H9 (cell line): Measurements from ENCODE around the gene CMTM7. TPM values are rescaled to one million over a fixed set of nuclear protein-coding genes. Genes with fewer than 3 reads are reported as not detected.
"Not testable (repeated sequence)": the region's sequence is repeated elsewhere in the genome, so short reads cannot be mapped to it uniquely, and the experiment has no call there.

Experiments used
- DNase-seq: peaks from one replicate; pipeline ENCODE4 v3.0.0-alpha.2; 2017
- H2AFZ ChIP-seq: one replicate; pipeline ENCODE4 v1.6.1; 2013; ENCODE audit warnings: mild to moderate bottlenecking, low read length, control low read depth, moderate library complexity
- H2AK5ac ChIP-seq: 2 replicates; pipeline ENCODE4 v1.6.1; 2013; ENCODE audit warnings: low read length, control low read depth, mixed read lengths; ENCODE audit not compliant: insufficient read length
- H2BK120ac ChIP-seq: one replicate; pipeline ENCODE4 v1.6.1; 2013; ENCODE audit warnings: low read depth, mild to moderate bottlenecking, low read length, control low read depth, inconsistent platforms; ENCODE audit not compliant: poor library complexity, severe bottlenecking
- H2BK12ac ChIP-seq: 2 replicates; pipeline ENCODE4 v1.6.1; 2013; ENCODE audit warnings: low read length, control low read depth, mixed read lengths, low read depth; ENCODE audit not compliant: insufficient read length
- H2BK15ac ChIP-seq: 2 replicates; pipeline ENCODE4 v1.6.1; 2013; ENCODE audit warnings: low read depth, low read length, control low read depth
- H2BK20ac ChIP-seq: one replicate; pipeline ENCODE4 v1.6.1; 2013; ENCODE audit warnings: low read depth, mild to moderate bottlenecking, low read length, control low read depth, inconsistent platforms; ENCODE audit not compliant: poor library complexity, severe bottlenecking
- H2BK5ac ChIP-seq: 2 replicates; pipeline ENCODE4 v1.6.1; 2013; ENCODE audit warnings: low read length, control low read depth, mixed read lengths; ENCODE audit not compliant: insufficient read length
- H3K14ac ChIP-seq: 2 replicates; pipeline ENCODE4 v1.6.1; 2013; ENCODE audit warnings: low read length, control low read depth; ENCODE audit not compliant: insufficient read depth
- H3K18ac ChIP-seq: 2 replicates; pipeline ENCODE4 v1.6.1; 2013; ENCODE audit warnings: low read depth, mild to moderate bottlenecking, mixed read lengths, low read length, control low read depth; ENCODE audit not compliant: insufficient read length
- H3K23ac ChIP-seq: 2 replicates; pipeline ENCODE4 v1.6.1; 2013; ENCODE audit warnings: low read length, control low read depth, mixed read lengths, low read depth; ENCODE audit not compliant: insufficient read length
- H3K23me2 ChIP-seq: 2 replicates; pipeline ENCODE4 v1.6.1; 2013; ENCODE audit warnings: low read depth, mild to moderate bottlenecking, mixed read lengths, low read length, control low read depth; ENCODE audit not compliant: insufficient read length, poor library complexity, severe bottlenecking
- H3K27ac ChIP-seq: 2 replicates; pipeline ENCODE4 v1.5.1; 2013; ENCODE audit warnings: low read length, control low read depth, mixed read lengths, low read depth; ENCODE audit not compliant: insufficient read length
- H3K27me3 ChIP-seq: 2 replicates; pipeline ENCODE4 v1.6.1; 2013; ENCODE audit warnings: low read length, control low read depth, inconsistent platforms; ENCODE audit not compliant: insufficient read depth
- H3K4ac ChIP-seq: 2 replicates; pipeline ENCODE4 v1.6.1; 2013; ENCODE audit warnings: low read depth, mild to moderate bottlenecking, control low read depth, inconsistent platforms, low read length, moderate library complexity
- H3K4me1 ChIP-seq: 2 replicates; pipeline ENCODE4 v1.6.1; 2013; ENCODE audit warnings: low read length, control low read depth, inconsistent platforms; ENCODE audit not compliant: insufficient read depth
- H3K4me2 ChIP-seq: 2 replicates; pipeline ENCODE4 v1.6.1; 2013; ENCODE audit warnings: low read length, control low read depth, mixed read lengths; ENCODE audit not compliant: insufficient read length, insufficient read depth
- H3K56ac ChIP-seq: 2 replicates; pipeline ENCODE4 v1.6.1; 2013; ENCODE audit warnings: low read depth, mild to moderate bottlenecking, mixed read lengths, low read length, control low read depth; ENCODE audit not compliant: insufficient read length
- H3K79me1 ChIP-seq: 2 replicates; pipeline ENCODE4 v1.6.1; 2013; ENCODE audit warnings: low read depth, mild to moderate bottlenecking, moderate library complexity, low read length, control low read depth, inconsistent platforms; ENCODE audit not compliant: insufficient read depth, poor library complexity, severe bottlenecking
- H3K79me2 ChIP-seq: 2 replicates; pipeline ENCODE4 v1.6.1; 2013; ENCODE audit warnings: low read length, control low read depth, inconsistent platforms; ENCODE audit not compliant: insufficient read depth
- H3K9ac ChIP-seq: 2 replicates; pipeline ENCODE4 v1.6.1; 2013; ENCODE audit warnings: low read length, control low read depth, mixed read lengths; ENCODE audit not compliant: insufficient read length; ENCODE audit errors: extremely low read depth
- H3K9me3 ChIP-seq: one replicate; pipeline ENCODE4 v1.6.1; 2013; ENCODE audit warnings: low read depth, low read length, inconsistent platforms; ENCODE audit not compliant: control insufficient read depth
- H3T11ph ChIP-seq: one replicate; pipeline ENCODE4 v1.6.1; 2013; ENCODE audit warnings: mild to moderate bottlenecking, low read length, control low read depth, inconsistent platforms
- H4K20me1 ChIP-seq: one replicate; pipeline ENCODE4 v1.6.1; 2013; ENCODE audit not compliant: control insufficient read depth, insufficient read length, insufficient read depth
- H4K5ac ChIP-seq: 2 replicates; pipeline ENCODE4 v1.6.1; 2013; ENCODE audit warnings: low read depth, mild to moderate bottlenecking, mixed read lengths, low read length, control low read depth; ENCODE audit not compliant: insufficient read length
- H4K8ac ChIP-seq: replicated peaks from 2 replicates; pipeline ENCODE4 v1.6.1; 2013; ENCODE audit warnings: low read length, control low read depth, mixed read lengths, low read depth; ENCODE audit not compliant: insufficient read length
- H4K91ac ChIP-seq: 2 replicates; pipeline ENCODE4 v1.6.1; 2013; ENCODE audit warnings: low read depth, mild to moderate bottlenecking, moderate library complexity, mixed read lengths, low read length, control low read depth; ENCODE audit not compliant: insufficient read length
- H3K27ac Mint-ChIP-seq, 3 experiments: 2 replicates in 2 of 3; 3 replicates in 1 of 3; pipeline ENCODE4 v1.8.0; 2020 to 2021; ENCODE audit warnings: mixed read lengths in 3 of 3, mild to moderate bottlenecking in 1 of 3, moderate library complexity in 1 of 3
- H3K27me3 Mint-ChIP-seq: 2 replicates; pipeline ENCODE4 v1.8.0; 2021; ENCODE audit warnings: low read depth, mild to moderate bottlenecking, moderate library complexity, mixed read lengths
- H3K36me3 Mint-ChIP-seq, 3 experiments: 2 replicates in 2 of 3; 3 replicates in 1 of 3; pipeline ENCODE4 v1.8.0; 2020 to 2021; ENCODE audit warnings: low read depth in 3 of 3, mixed read lengths in 3 of 3; ENCODE audit not compliant: insufficient read depth in 1 of 3
- H3K4me1 Mint-ChIP-seq, 2 experiments: 2 replicates each; pipeline ENCODE4 v1.8.0; 2020; ENCODE audit warnings: mixed read lengths in 2 of 2
- H3K4me3 Mint-ChIP-seq, 2 experiments: 2 replicates in 1 of 2; 3 replicates in 1 of 2; pipeline ENCODE4 v1.8.0; 2020 to 2021; ENCODE audit warnings: mild to moderate bottlenecking in 2 of 2, mixed read lengths in 2 of 2, moderate library complexity in 1 of 2
- H3K9me3 Mint-ChIP-seq, 2 experiments: 2 replicates in 1 of 2; 3 replicates in 1 of 2; pipeline ENCODE4 v1.8.0; 2020; ENCODE audit warnings: mild to moderate bottlenecking in 2 of 2, mixed read lengths in 2 of 2, moderate library complexity in 1 of 2
- CTCF ChIP-seq: fragments of 200-600 bp; sonication (generic); conservative IDR thresholded peaks from 3 replicates; pipeline ENCODE4 v1.8.0; 2021; ENCODE audit warnings: antibody characterized with exemption, mild to moderate bottlenecking
- WGBS: extraction: QIAGEN DNeasy Blood & Tissue Kit; methylation state at CpG from one replicate; pipeline ENCODE4 v1.1.7; 2013; ENCODE audit warnings: missing lambda C conversion rate, low lambda C conversion rate, mixed read lengths; ENCODE audit not compliant: insufficient read length; ENCODE audit errors: extremely low coverage; 5-methylcytosine and 5-hydroxymethylcytosine counted together
- total RNA-seq: library from RNA; stranded (reverse); gene quantifications from 2 replicates; pipeline ENCODE4 v1.2.1, GENCODE V29; 2021

Gene CMTM7
- total RNA-seq, 1 experiment from 2014 or later = 23.9 TPM

- Histone ChIP-seq H4K8ac (no peak overlapping the region), H3K4me1 (no peaks in the 10 kb centered on the region; the same call in 1 of the 2 replicates), H3K27me3 (no peaks in the 10 kb centered on the region), H4K20me1 (no peaks in the 10 kb centered on the region), H2BK120ac (no peak overlapping the region), H2BK12ac (peak overlapping the region; percentile 60), H3K18ac (peak overlapping the region; percentile 95), H4K5ac (no peak overlapping the region), H3K27ac (peak overlapping the region; percentile 18), H3K23me2 (peaks cover 3% of the 10 kb centered on the region), H3K4me2 (peak overlapping the region; percentile 62), H2AK5ac (no peak overlapping the region), H2AFZ (no peak overlapping the region), H3K14ac (peak overlapping the region; percentile 95; the same call in 1 of the 2 replicates), H3K79me2 (no peaks in the 10 kb centered on the region), H3K79me1 (no peaks in the 10 kb centered on the region), H3K56ac (no peak overlapping the region), H3K9ac (no peak overlapping the region), H3T11ph (peak overlapping the region; percentile 74), H2BK15ac (no peak overlapping the region), H2BK5ac (peak overlapping the region; percentile 62), H2BK20ac (no peak overlapping the region), H3K9me3 (no peaks in the 10 kb centered on the region), H3K23ac (no peak overlapping the region), H3K4ac (peak overlapping the region; percentile 76; the same call in 1 of the 2 replicates), H4K91ac (no peak overlapping the region)
- WGBS = no CpG with 5 or more reads among the region's 15 CpGs
- Mint-ChIP-seq H3K4me3 (peak overlapping the region; percentile 52 to 72), H3K4me1 (peaks cover 27 to 29% of the 10 kb centered on the region in 2 experiments), H3K27me3 (no peaks in the 10 kb centered on the region; the same call in 1 of the 2 replicates), H3K36me3 (peaks cover 0 to 3% (median 2%) of the 10 kb centered on the region in 3 experiments; a peak in 4 of 7 replicates), H3K9me3 (no peaks in the 10 kb centered on the region; a peak in 1 of 5 replicates), H3K27ac (peak overlapping the region in 2 of 3 experiments; percentile 95; a peak in 4 of 7 replicates)
- DNase-seq = peak; percentile 91
- TF ChIP-seq CTCF = no peak
These were observed 68.5 kb downstream of the CMTM7 start for GRCh38 chr3:32460031-32460749.

- Histone ChIP-seq H2BK120ac (peak overlapping the region; percentile 55), H3K4me2 (peak overlapping the region; percentile 62), H3K18ac (peak overlapping the region; percentile 95), H2BK20ac (peak overlapping the region; percentile 30)
- H3K79me2 ChIP-seq, DNase-seq, H3K27me3 ChIP-seq, H3K27ac ChIP-seq, H3K56ac ChIP-seq, H4K8ac ChIP-seq, H3K14ac ChIP-seq, H4K5ac ChIP-seq, H2AK5ac ChIP-seq, H3K9ac ChIP-seq, H3K4ac ChIP-seq, H3K4me1 ChIP-seq, H4K91ac ChIP-seq, H2AFZ ChIP-seq, H3K36me3 Mint-ChIP-seq, H3K9me3 ChIP-seq, H2BK15ac ChIP-seq, H2BK5ac ChIP-seq, H2BK12ac ChIP-seq, H3T11ph ChIP-seq, H3K79me1 ChIP-seq, H3K23ac ChIP-seq, H3K23me2 ChIP-seq, H3K27me3 Mint-ChIP-seq, H3K9me3 Mint-ChIP-seq, H4K20me1 ChIP-seq: not testable (repeated sequence)
- H3K27ac Mint-ChIP-seq = peak overlapping the region in 2 of 3 experiments; percentile 95; a peak in 3 of 7 replicates
- no CpG with 5 or more reads among the region's 10 CpGs for WGBS
- H3K4me1 Mint-ChIP-seq = peaks cover 25 to 27% of the 10 kb centered on the region in 2 experiments
- peak overlapping the region; percentile 52 to 72; a peak in 4 of 5 replicates for H3K4me3 Mint-ChIP-seq
These were observed 69.3 kb downstream of the CMTM7 start for GRCh38 chr3:32460817-32461496.
